HG02588 (cell line): ENCODE results near the gene TEK.

Source experiments
- ATAC-seq: cut with Tn5 transposase; IDR thresholded peaks from one replicate; pipeline ENCODE4 v1.9.1; 2021; ENCODE audit warnings: mild to moderate bottlenecking, moderate library complexity; ENCODE audit not compliant: unreplicated experiment

TEK gene

GRCh38 chr9:27176971-27177370, 67.9 kb downstream of the TEK start:
- ATAC-seq = no peak

DNA sequence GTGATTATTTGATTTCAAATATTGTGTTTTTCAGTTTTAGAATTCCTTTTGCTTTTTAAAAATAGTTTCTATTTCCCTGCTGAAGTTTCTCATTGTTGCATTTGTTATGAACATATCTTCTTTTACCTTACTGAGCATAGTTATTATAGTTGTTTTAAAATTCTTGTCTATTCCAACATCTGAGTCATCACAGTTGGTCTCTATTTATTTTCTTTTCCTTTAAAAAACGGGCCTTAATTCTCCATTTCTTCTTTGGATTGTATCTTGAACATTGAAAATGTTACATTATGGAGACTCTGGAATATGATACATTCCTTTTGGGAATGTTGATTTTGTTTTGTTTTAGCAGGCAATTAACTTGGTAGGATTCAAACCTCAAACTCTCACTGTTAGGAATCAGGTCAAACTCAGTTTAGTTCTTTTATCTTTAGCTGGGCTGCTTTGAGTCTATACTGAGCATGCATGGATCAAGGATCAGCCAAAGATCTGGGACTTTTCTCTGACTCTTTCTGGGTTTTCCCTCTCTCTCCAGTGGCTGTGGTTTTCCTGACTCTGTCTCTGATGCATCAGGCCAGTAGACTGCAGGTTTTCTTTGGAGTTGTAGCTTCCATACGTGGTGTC, 70.3 kb downstream of the TEK start:
- no peak for ATAC-seq

DNA sequence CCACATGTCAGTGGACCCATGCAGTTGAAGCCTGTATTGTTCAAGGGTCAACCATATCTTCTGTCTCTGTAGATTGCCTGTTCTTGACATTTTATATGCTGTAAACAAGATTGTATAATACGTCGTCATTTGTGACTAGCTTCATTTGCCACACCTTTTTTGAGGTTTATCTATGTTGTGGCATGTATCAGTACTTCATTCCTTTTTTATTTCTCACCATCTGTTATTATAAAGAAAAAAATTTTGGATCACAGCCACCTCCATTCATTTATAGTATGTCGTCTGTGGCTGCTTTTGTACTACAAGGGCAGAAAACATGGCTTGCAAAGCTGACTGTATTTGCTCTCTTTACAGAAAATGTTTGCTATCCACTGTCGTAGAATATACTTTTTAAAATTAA, 72.4 kb downstream of the TEK start:
- no peak for ATAC-seq

- ATAC-seq = no peak
Observed at GRCh38 chr9:27182421-27182820, 73.4 kb downstream of the TEK start.

GRCh38 chr9:27183131-27183530, 74.1 kb downstream of the TEK start:
- no peak for ATAC-seq

- ATAC-seq = no peak
Observed at GRCh38 chr9:27183701-27184100, 74.7 kb downstream of the TEK start.

- ATAC-seq = no peak
Observed at GRCh38 chr9:27184556-27185351, 75.7 kb downstream of the TEK start.

GRCh38 chr9:27188426-27188825, 79.4 kb downstream of the TEK start:
- ATAC-seq = no peak

DNA sequence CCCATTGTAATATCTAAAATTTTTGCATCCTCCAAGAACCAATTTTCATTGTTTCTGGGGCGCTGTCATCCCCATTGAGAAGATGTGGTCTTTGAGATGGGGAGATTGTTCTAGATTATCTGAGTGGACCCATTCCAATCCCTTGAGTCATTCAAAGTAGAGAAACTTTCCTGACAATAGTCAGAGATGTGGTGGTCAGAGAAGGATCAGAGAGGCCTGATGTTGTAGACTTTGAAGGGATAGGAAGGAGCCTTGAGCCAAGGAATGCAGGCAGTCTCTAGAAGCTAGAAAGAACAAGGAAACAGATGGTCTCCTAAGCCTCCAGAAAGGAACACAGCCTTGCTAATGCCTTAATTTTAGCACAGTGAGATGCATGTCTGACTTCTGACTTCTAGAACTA, 80.4 kb downstream of the TEK start:
- no peak for ATAC-seq

DNA sequence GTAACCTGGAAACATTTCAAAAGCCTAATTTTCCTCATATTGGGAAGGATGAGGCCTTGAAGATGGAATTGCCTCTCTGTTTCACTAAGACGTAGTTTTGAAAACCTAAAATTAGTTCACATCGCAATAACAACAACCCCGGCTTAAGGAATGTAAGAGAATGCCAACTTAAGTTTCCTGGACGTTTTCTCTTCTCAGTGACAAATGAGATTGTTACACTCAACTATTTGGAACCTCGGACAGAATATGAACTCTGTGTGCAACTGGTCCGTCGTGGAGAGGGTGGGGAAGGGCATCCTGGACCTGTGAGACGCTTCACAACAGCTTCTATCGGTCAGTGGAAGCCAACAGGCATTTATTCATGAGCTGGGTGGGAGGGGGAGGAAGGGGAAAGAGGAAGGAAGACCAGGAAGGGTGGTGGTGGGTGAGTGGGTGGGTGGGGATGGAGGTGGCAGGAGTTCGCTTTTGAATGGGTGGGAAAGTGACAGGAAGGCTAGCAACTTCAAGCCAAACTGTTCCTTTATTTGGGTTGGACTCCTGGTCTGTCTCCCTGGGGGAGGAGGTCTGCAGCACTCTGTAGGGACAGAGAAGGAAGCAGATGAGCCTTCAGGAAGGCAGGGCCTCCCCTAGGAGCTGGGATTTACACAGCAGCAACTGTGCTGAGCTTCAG, 83.4 kb downstream of the TEK start:
- ATAC-seq = no peak

DNA sequence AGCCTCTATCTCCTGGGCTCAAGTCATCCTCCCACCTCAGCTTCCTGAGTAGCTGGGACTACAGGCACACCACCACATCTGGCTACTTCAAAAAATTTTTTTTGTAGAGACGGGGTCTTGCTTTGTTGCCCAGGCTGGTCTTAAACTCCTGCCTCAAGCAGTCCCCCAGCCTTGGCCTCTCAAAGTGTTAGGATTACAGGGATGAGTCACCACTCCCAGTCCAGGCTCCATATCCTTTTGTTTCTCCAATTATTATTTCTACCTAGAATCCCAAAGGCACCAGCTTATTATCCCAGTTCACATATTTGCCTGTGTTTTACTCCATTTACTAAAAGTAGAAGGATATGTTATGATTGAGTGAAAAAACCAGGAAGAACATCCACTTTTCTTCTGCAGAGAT, 84.9 kb downstream of the TEK start:
- ATAC-seq = no peak

GRCh38 chr9:27194401-27195091, 85.5 kb downstream of the TEK start:
- ATAC-seq = no peak

GRCh38 chr9:27195191-27195590, 86.2 kb downstream of the TEK start:
- ATAC-seq = no peak

GRCh38 chr9:27196383-27196782, 87.4 kb downstream of the TEK start:
- ATAC-seq = no peak

DNA sequence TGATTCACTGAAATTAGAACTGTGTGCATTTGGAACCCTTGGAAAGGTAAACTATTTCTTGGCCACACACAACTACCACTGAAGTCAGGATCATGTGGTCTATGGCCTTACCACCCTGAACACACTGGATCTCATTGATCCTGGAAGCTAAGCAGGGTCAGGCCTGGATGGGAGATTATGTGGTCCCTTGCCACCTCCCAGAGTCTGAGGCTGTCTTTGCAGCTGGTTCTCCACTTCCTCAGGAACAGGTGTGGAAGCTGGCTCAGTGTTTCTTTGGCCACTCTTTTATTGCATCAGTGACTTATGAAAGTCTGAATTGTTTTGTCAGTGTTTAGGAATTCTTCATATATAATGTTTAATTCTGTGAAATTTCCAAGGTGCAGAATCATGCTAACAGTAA, 89.2 kb downstream of the TEK start:
- no peak for ATAC-seq

DNA sequence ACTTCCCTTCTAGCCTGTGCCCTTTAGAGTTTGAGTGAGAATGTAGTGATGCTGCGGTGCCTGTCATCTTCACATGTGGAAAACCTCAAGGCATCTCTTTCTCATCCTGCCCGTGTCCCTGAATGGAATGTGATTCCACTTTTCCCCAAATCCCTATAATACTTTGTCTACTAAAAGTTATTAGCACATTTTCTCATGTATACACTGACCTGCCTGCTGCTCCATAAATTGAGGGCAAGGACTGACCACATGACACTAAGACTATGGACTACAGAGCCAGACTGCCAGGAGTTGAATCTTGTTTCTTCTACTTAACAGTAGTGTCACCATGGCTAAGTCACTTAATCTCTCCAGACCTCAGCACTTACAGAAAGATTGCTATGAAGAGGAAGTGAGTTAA, 93.0 kb downstream of the TEK start:
- no peak for ATAC-seq

DNA sequence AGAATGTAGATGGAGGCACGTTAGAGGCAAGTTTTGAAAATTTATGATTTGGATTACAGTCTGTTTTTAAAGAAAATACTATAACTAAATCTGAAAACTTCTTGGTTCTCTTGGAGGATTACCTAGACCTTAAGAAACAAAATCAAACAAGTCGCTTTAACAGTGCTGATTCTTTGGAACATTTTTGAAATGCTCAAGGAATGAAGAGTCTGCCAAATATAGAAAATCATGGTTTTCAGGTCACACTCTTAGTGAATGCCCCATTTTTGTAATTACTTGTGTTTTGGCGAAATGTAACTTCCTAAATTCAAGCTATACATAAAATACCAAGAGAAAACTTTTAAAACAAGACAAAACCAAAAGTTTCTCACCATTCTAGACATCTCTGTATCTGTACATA, 94.8 kb downstream of the TEK start:
- no peak for ATAC-seq

GRCh38 chr9:27204578-27204977, 95.6 kb downstream of the TEK start:
- ATAC-seq = no peak

DNA sequence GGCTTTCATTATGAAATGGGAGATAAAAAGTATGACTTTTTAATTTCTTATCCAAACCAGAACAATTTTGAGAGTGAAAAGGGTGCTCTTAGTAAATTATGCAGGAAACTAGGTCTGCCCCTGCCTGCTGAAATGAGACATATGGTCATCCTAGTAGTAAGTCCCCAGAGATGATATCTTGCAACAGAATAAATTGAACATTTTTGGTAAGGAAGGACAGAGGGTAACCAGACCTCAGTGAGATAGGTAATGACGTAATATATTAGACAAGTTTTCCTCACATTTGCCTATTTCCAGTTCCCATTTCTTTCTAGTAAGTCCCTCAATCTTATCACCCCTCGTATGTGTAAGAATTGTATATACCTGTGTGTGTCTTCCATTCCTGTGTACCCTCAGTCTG, 96.2 kb downstream of the TEK start:
- no peak for ATAC-seq

DNA sequence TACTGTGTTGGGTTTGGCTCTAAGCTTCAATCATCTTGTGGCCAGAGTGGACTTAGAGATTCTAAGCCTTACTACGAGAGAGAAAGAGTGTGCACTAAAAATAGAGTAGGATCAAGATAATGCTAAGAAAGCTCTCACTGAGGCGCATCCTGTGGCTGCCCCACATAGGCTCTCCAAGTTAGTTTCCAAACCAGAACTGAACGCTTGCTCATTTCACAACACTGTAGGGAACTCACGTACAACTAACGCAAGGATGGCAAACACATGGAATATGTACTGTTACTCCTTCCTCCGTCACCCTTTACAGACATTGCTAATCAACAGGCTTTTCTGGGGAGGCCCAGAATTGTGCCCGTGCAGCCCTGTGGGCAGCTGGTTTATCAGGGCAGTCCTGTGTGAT, 97.0 kb downstream of the TEK start:
- ATAC-seq = no peak

DNA sequence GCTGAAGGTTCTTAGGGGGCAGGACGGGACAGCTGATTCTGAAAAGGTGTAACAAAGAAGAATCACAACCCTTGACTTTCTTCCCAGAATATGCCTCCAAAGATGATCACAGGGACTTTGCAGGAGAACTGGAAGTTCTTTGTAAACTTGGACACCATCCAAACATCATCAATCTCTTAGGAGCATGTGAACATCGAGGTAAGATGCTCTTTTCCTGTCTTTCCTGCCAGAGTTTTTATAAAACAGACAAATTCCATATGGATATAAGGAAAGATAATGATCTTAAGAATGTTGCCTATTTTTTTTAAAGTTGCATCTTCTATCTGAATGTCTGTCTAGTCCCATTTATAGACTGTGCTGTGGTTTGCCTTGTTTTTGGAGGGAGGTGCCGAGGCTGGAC, 100.0 kb downstream of the TEK start:
- ATAC-seq = no peak

DNA sequence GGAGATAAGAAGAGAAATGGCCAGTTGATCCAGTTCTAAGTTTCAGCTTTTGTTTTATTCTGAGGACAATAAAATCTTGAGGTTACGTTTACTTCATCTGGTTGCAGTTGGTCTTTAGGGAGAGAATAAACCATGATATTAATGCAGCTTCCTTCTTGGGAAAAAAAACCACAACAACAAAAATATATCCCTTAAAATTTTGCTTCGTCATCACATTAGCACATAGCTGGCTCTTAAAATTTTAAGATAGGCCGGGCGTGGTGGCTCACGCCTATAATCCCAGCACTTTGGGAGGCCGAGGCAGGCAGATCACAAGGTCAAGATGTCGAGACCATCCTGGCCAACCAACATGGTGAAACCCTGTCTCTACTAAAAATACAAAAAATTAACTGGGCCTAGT, 101.6 kb downstream of the TEK start:
- ATAC-seq = no peak
